NCI-H1436 (cell line): Measurements from ENCODE around the gene PRKD2.
"Not testable (repeated sequence)": the region's sequence is repeated elsewhere in the genome, so short reads cannot be mapped to it uniquely, and the experiment has no call there.

Experiments used
- DNase-seq: peaks from one replicate; lab custom pipeline; 2025; lab: John Stamatoyannopoulos, UW

PRKD2 gene

DNA sequence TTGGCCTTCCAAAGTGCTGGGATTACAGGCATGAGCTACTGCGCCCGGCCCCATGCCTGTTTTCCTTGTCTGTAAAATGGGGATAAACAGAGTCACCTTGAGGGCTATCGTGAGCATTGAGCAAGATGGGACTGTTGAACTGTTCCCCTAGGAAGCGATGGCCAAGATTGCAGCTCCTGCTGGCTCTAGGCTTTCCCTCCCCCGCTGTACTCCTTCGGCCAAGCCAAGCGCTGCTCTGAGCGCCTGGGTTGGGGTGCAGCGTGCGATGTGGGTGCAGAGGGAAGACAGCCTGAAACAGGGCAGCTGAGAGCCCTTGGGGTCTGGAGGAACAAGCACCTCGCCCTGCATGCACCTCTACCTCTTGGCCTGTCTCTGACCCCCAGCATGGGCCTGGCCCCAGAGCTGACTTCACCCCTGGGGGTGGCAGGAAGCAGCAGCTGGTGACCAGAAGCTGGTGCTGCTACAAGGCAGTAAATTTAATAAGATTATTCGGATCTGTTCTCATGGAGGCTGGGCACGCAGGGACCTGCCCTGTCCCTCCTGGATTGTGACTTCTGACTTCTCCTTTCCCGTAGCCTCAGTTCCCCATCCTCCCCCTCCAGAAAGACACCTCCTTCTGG lies 86.2 kb downstream of the PRKD2 start:
- no peak for DNase-seq

DNA sequence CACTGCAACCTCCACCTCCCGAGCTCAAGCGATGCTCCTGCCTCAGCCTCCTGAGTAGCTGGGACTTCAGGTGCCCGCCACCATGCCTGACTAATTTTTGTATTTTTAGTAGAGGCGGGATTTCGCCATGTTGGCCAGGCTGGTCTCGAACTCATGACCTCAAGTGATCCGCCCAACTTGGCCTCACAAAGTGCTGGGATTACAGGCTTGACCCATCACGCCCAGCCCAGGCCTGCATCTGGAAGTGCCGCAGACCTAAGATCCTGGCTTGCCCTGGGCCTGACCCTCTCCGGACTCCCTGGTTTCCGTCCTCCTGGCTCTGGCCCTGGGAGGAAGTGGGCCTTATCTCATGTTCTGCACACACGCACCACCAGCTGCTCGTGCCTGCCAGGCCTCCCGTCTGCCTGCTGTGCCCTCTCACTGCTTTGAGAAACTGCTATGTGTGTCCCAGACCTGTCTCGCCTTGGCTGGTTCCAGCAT lies 87.3 kb downstream of the PRKD2 start:
- no peak for DNase-seq

DNA sequence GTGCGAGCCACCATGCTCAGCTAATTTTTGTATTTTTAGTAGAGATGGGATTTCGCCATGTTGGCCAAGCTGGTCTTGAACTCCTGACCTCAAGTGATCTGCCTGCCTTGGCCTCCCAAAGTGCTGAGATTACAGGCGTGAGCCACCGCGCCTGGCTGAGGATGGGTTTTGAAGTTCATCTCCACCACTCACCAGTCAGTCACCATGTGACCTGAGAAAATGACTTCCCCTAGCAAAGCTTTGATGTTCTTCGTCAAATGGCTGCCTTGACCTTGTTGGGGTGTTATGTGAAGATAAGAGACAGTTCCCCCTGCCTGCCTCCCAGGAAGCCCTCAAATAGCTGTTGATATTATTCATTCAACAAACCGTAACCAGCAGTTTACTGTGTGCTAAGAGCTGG lies 87.9 kb downstream of the PRKD2 start:
- not testable (repeated sequence) for DNase-seq

- DNase-seq: no peak
These were observed 90.5 kb downstream of the PRKD2 start for GRCh38 chr19:46626446-46626845.

DNA sequence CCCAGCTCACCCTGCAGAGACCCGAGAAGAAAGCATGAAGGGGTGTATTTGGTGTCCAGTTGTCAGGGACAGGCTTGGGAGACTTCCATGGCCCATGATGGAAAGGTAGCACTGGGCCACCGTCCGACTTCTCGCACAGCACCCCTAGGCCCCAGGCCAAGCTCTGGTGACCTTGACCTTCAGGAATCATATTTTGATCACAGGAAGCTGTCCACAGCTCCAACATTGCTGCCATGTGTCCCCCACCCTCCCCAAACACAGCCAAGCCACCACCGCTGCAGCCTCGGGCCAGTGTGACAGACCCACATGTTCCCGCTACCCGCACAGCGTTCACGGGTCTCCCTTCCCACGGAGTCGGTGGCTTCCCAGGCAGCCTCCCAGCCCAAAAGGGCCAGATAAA lies 91.2 kb downstream of the PRKD2 start:
- DNase-seq: no peak

GRCh38 chr19:46624958-46625661 lies 91.8 kb downstream of the PRKD2 start, which contains the start of gene PTGIR:
Gene PTGIR, minus strand, starts transcription at chr19:46625089. Its CDS starts 864 bp downstream, at chr19:46624225.
- no peak for DNase-seq
